Measurements from ENCODE around the gene ACTL7A. TPM values are rescaled to one million over a fixed set of nuclear protein-coding genes. Genes with fewer than 3 reads are reported as not detected.

Gene ACTL7A
- total and polyA plus RNA-seq, 2 of the 4 experiments (the other 2 are of a cell fraction), result not detected

DNA sequence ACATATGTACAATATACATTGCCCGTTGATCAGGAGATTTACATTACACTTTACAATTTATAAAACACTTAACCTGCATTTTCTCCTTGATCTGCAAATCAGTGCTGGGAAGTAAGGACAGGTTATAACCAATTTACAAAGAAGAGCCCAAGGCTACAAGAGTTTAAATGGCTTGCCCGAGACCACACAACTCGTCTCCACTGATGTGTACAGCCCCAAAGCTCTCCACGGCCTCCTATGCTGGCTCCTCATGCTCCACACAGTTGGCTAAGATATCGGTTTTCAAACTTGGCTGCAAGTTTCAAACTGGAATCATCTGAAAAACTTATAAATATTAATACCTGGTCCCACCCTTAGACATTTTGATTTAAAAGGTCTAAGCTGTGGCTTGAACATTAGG is 16.6 kb upstream of the ACTL7A start:
- Histone ChIP-seq H3K9me3 (ENCODE audit: control insufficient read depth, insufficient read depth, low read length) (no peaks in the 10 kb centered on the region), H3K27ac (ENCODE audit: insufficient read depth, low read length) (no peak overlapping the region), H3K4me2 (ENCODE audit: low read depth, low read length) (no peak overlapping the region), H3K4me3 (ENCODE audit: insufficient read depth, low read depth, low read length) (no peak overlapping the region), H3K9me1 (ENCODE audit: insufficient read depth, low read length) (no peaks in the 10 kb centered on the region), H2BK120ac (ENCODE audit: low read depth, low read length) (no peak overlapping the region), H3K36me3 (ENCODE audit: control insufficient read depth, insufficient read depth, low read length) (no peaks in the 10 kb centered on the region), H2BK15ac (ENCODE audit: low read depth, low read length) (no peak overlapping the region), H4K20me1 (ENCODE audit: insufficient read depth, low read length) (no peaks in the 10 kb centered on the region), H4K5ac (ENCODE audit: low read depth, low read length) (no peak overlapping the region), H3K18ac (ENCODE audit: low read depth, low read length) (no peak overlapping the region), H3K4me1 (ENCODE audit: control insufficient read depth, insufficient read depth, low read length) (no peaks in the 10 kb centered on the region), H2AFZ (replicated peaks; ENCODE audit: low read length, poor library complexity) (no peak overlapping the region), H4K91ac (ENCODE audit: insufficient read depth, low read depth, low read length) (no peak overlapping the region), H2AK5ac (ENCODE audit: low read depth, low read length) (no peak overlapping the region), H3K4ac (ENCODE audit: low read depth, low read length) (no peak overlapping the region), H2BK20ac (ENCODE audit: low read depth, low read length) (no peak overlapping the region), H2BK5ac (ENCODE audit: low read depth, low read length, poor library complexity, severe bottlenecking) (no peak overlapping the region), H3K23ac (ENCODE audit: low read depth, low read length) (no peak overlapping the region), H3K14ac (replicated peaks; ENCODE audit: low read depth, low read length) (no peak overlapping the region), H3K27me3 (ENCODE audit: control insufficient read depth, insufficient read depth, low read length) (no peaks in the 10 kb centered on the region; the same call in 1 of the 2 replicates), H2AK9ac (replicated peaks; ENCODE audit: low read depth, low read length, poor library complexity) (no peak overlapping the region), H3K79me1 (ENCODE audit: low read depth in 1 of 2, low read length in 2 of 2) (no peaks in the 10 kb centered on the region), H3K56ac (ENCODE audit: extremely low read depth, insufficient read depth, low read length) (no peak overlapping the region), H3K9ac (ENCODE audit: low read depth, low read length) (no peak overlapping the region), H4K8ac (ENCODE audit: low read depth in 2 of 2, low read length in 2 of 2) (no peak overlapping the region)
- no CpG with 5 or more reads among the region's 5 CpGs for WGBS, 2 experiments (ENCODE audit: extremely low coverage in 2 of 2, insufficient read length in 1 of 2)
- in situ Hi-C loops (cut with MboI; ENCODE audit: low sequenced_read_pairs), result no loop called here
- CTCF ChIA-PET, result no interaction called here
- TF ChIP-seq FOS (IDR thresholded peaks at IDR 0.05; ENCODE audit: low read depth, low read length), result no peak
- ATAC-seq (ENCODE audit: low read depth) (no peak), DNase-seq (no peak)
- POLR2A ChIA-PET (ENCODE audit: unreplicated experiment), result no interaction called here
- dilution Hi-C loops (cut with HindIII; ENCODE audit: low sequenced_read_pairs, unreplicated experiment), result no loop called here
- intact Hi-C loops (cut with micrococcal nuclease), result loop anchor here (2.0 kb wide), 1 partner anchor 19 kb away; no protein-coding TSS in a partner anchor
- BruUV-seq (replicated peaks), result no TSS peak

Measured in IMR-90 (cell line).